T-helper 17 cell (primary cell): Measurements from ENCODE around the gene TBC1D2B. TPM values are rescaled to one million over a fixed set of nuclear protein-coding genes. Genes with fewer than 3 reads are reported as not detected.

Experiments used
- ATAC-seq: fragments of 150-1000 bp; cut with Tn5 transposase; 2 replicates; pipeline ENCODE4 v1.10.0; 2021; ENCODE audit warnings: mild to moderate bottlenecking, moderate library complexity
- DNase-seq, 3 donors: peaks; one replicate each; pipeline versions ENCODE4 v3.0.0 to v3.0.0-alpha.2; 2020 to 2021
- H3K9me3 ChIP-seq: one replicate; pipeline ENCODE4 v1.7.0; 2013; ENCODE audit warnings: low read length, mild to moderate bottlenecking; ENCODE audit not compliant: control insufficient read depth, poor library complexity, severe bottlenecking
- H3K27ac Mint-ChIP-seq: one replicate; pipeline ENCODE4 v1.8.0; 2022; ENCODE audit warnings: mild to moderate bottlenecking, moderate library complexity, mixed read lengths
- H3K27me3 Mint-ChIP-seq: one replicate; pipeline ENCODE4 v1.8.0; 2022; ENCODE audit warnings: mixed read lengths
- H3K36me3 Mint-ChIP-seq: one replicate; pipeline ENCODE4 v1.8.0; 2022; ENCODE audit warnings: low read depth, mixed read lengths
- H3K4me1 Mint-ChIP-seq: one replicate; pipeline ENCODE4 v1.8.0; 2022; ENCODE audit warnings: mild to moderate bottlenecking, mixed read lengths
- H3K4me3 Mint-ChIP-seq: one replicate; pipeline ENCODE4 v1.8.0; 2022; ENCODE audit warnings: mild to moderate bottlenecking, moderate library complexity, mixed read lengths
- total RNA-seq, 4 donors: library from RNA in 2 of 4; stranded (reverse) in 2 of 4; gene quantifications; one replicate each; pipeline ENCODE4 v1.2.3 and lab custom pipeline; 2022 to 2026

TBC1D2B gene
- total RNA-seq, 2 donors from 2014 or later: 91.0 to 130 TPM

DNA sequence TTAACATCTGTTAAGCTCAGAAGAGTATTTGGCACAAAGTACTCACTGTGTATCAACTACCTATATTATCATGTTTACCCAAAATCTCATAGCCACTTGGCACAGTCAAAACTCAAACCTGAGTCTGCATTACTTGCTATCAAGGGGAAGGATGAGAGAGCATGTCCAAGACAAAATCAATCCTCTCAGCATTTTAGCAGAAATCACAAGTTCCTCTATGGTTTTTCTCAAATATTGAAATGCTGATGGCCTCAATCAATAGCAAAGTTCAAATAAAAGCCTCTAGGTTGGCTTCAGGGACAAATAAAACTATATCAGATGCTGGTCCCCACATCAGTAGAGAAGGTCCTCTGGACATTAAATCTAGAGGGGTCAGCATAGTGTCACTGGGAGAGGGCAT is 14.3 kb downstream of the TBC1D2B start:
- H3K4me1 Mint-ChIP-seq: peaks cover 41% of the 10 kb centered on the region
- H3K27me3 Mint-ChIP-seq: no peaks in the 10 kb centered on the region
- no peaks in the 10 kb centered on the region for H3K9me3 ChIP-seq
- no peaks in the 10 kb centered on the region for H3K36me3 Mint-ChIP-seq
- H3K4me3 Mint-ChIP-seq: no peak overlapping the region
- DNase-seq (no peak), ATAC-seq (no peak)
- no peak overlapping the region for H3K27ac Mint-ChIP-seq

DNA sequence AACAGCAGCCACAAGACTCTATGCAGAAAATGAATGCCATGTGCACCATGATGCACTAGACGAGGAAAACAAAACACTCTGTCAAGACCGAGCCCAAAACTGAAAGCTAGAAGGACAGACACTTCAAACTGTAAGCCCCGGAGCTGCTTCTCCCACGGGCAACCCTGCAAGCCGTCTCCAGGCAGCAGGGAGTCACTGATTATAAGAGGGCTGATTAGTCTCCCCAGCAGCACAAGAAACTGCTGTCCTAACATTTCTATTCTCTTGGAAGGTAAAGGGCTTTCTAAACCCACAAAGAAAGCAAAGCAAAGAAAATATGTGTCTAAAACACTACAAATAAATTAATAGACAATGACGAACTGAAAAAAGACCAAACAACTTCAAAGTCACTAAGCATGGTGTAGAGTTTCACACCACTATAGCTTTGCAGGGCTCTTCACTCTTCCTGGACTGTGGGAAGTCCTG is 15.5 kb downstream of the TBC1D2B start:
- Mint-ChIP-seq H3K36me3 (no peaks in the 10 kb centered on the region), H3K27me3 (no peaks in the 10 kb centered on the region), H3K4me3 (no peak overlapping the region), H3K27ac (no peak overlapping the region), H3K4me1 (peaks cover 34% of the 10 kb centered on the region)
- DNase-seq (no peak), ATAC-seq (peak; percentile 67)
- H3K9me3 ChIP-seq: no peaks in the 10 kb centered on the region

DNA sequence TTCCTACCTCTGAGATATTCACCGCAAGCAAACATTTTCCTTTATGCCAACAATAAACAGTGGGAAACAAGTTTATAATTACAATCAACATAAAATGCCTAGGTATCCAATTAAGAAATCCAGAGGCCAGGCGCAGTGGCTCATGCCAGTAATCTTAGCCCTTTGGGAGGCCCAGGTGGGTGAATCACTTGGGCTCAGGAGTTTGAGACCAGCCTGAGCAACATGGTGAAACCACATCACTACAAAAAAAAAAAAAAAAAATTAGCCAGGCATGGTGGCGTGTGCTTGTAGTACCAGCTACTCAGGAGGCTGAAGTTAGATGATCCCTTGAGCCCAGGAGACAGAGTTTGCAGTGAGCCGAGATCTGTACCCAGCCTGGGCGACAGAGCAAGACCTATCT is 17.3 kb downstream of the TBC1D2B start:
- Mint-ChIP-seq H3K27ac (no peak overlapping the region), H3K27me3 (no peaks in the 10 kb centered on the region), H3K4me1 (peaks cover 51% of the 10 kb centered on the region), H3K4me3 (peak overlapping the region; percentile 50), H3K36me3 (no peaks in the 10 kb centered on the region)
- DNase-seq (no peak), ATAC-seq (no peak)
- no peaks in the 10 kb centered on the region for H3K9me3 ChIP-seq

DNA sequence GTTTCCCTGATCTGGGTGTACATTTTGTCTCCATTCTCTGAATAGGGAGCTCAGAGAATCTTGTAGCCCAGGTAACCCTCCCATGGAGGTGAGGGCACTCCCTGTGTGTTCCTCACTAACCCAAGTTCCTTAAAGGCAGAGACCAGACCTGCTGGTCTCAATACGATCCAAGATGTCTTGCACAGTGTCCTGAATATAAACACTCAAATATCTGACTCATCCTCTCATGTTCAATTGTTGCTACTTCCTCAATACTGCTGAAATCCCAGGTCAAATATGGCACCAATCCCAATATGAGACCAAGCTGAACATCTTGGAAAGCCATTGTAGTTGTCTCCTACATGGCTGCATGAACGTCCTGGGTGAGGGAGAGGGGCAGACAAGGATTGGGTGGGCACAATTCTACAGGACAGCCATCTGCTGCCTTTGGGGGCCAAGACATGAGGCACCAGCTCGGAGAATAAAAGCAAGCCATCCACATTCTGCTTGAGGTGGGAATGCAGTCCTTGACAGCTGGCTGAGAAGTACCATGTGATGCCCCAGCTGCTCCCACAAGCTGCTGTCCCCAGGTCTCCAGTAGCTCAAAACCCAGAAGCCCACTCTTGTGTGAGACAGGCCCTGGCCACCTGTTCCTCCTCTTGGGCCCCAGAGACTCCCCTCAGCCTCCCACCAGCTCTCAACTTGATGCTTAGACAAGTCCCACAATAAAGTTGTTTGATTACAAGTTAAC is 18.2 kb downstream of the TBC1D2B start:
- Mint-ChIP-seq H3K4me1 (peaks cover 55% of the 10 kb centered on the region), H3K36me3 (no peaks in the 10 kb centered on the region), H3K4me3 (peak overlapping the region; percentile 43), H3K27ac (no peak overlapping the region), H3K27me3 (no peaks in the 10 kb centered on the region)
- no peak for ATAC-seq
- H3K9me3 ChIP-seq: no peaks in the 10 kb centered on the region
- no peak for DNase-seq

DNA sequence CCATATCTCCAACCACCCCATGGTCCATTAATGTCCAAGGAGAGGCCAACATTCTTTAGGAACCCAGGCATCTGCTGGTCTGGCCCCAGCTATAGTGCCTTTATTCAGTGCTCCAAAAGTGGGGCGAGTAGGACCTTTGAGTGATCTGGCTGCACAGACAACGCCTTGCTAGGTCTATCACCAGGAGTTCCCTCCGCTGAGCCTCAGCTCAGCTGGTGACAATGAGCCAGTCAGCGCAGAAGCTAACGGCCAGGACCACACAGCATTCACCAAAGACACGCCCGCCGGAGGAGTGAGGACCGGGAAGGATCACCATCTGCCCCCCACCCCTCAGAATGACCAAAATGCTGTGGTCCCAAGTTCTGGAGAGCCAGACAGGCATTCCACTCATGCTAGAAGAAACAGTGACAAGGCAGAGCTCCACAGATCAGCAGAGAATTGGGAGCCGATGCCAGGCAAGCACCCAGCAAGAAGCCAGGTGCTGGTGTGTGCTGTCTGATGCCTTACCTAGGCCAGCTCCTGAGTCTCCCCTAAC is 19.0 kb downstream of the TBC1D2B start:
- H3K4me3 Mint-ChIP-seq: peak overlapping the region; percentile 43
- peaks cover 59% of the 10 kb centered on the region for H3K4me1 Mint-ChIP-seq
- no peak overlapping the region for H3K27ac Mint-ChIP-seq
- H3K36me3 Mint-ChIP-seq: no peaks in the 10 kb centered on the region
- H3K9me3 ChIP-seq: no peaks in the 10 kb centered on the region
- H3K27me3 Mint-ChIP-seq: no peaks in the 10 kb centered on the region
- DNase-seq: no peak
- ATAC-seq: no peak

DNA sequence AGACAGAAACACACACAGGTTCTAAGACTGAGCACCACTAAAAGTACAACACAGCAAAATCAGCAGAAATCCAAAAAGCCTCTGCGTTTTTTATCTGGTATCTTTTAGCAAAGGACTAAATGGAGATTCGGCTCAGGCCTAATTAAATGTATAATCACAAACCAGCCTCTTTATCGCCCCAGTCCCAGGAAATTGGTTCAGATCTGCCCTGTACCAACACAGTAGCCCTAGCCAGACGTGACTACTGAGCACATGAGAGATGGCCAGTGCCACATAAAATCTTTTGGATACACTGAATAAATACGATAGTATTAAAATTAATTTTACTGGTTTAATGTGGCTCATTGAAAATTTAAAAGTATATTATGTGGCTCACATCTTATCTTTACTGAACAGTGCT is 19.7 kb downstream of the TBC1D2B start:
- DNase-seq: no peak

DNA sequence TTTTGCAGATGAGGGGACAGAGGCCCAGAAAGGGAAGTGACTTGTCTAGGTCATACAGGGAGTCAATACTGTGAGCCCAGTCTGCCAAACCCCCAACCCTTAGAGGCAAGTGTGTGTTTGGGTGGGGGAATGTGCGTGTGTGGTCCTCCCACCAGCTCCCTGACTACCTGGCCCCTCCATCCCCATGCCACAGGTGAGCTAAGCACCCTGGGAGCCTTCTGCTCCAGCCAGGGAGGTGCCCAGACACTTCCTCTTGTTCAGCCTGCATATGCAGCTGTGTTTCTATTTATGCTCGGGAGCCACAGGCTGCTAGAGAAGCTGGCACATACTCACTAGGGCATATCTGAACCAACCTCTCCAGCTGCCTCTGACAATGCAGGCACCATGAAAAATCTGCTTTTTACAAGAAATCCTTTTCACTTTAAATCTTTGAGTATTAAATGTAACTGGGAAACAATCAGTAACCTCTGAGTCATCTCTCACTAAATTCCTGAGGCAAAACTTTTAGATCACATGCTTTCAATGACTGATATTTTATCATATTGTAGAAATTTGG is 20.7 kb downstream of the TBC1D2B start:
- ATAC-seq (peak; percentile 59), DNase-seq (peak in 1 of 3 donors; percentile 7)
- no peak overlapping the region for H3K27ac Mint-ChIP-seq
- H3K4me3 Mint-ChIP-seq: peak overlapping the region; percentile 93
- peaks cover 7% of the 10 kb centered on the region for H3K36me3 Mint-ChIP-seq
- peaks cover 64% of the 10 kb centered on the region for H3K4me1 Mint-ChIP-seq
- H3K27me3 Mint-ChIP-seq: no peaks in the 10 kb centered on the region
- no peaks in the 10 kb centered on the region for H3K9me3 ChIP-seq

More for the DNA sequence above, 19.7 kb downstream of the TBC1D2B start:
- no peak for ATAC-seq
- H3K27ac Mint-ChIP-seq: no peak overlapping the region
- peaks cover 4% of the 10 kb centered on the region for H3K36me3 Mint-ChIP-seq
- no peaks in the 10 kb centered on the region for H3K27me3 Mint-ChIP-seq
- H3K9me3 ChIP-seq: no peaks in the 10 kb centered on the region
- no peak overlapping the region for H3K4me3 Mint-ChIP-seq
- H3K4me1 Mint-ChIP-seq: peaks cover 59% of the 10 kb centered on the region

DNA sequence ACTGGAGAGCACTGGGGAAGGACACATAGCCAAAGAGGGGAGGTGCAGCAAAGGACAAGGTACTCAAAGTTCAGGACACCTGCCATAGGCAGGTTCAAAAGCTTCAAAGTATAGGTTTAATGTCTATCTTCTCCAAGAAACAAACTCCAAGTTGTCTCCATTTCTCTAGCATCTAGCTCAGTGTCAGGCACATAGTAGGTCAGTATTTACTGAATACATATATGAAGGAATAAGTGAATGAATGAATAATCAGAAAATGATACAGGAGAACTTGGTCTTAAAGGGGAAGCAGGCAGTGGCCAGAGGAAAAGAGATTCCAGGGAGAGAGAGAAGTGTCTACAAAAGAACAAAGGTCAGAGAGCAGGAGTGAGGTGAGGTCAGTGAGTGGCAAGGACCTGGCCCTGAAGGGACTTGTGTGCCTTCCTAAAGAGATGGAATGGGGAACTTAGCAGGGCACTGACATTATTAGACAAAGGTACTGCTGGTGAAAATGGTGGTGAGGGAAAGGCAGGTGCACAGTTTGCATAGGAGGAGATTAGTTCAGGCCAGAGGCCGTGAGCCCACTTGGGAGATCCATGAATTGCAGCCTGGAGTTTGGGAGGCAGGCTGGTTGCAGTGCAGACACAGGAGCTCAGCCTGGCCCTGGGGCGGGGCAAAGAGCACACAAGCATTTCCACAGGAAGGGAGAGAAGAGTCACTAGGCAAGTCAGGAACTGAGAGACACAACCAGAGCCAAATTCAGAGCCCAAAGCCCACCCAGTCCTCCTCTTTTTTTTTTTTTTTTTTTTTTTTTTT is 21.4 kb downstream of the TBC1D2B start:
- Mint-ChIP-seq H3K36me3 (peaks cover 7% of the 10 kb centered on the region), H3K27me3 (no peaks in the 10 kb centered on the region)
- ATAC-seq: peak; percentile 41

DNA sequence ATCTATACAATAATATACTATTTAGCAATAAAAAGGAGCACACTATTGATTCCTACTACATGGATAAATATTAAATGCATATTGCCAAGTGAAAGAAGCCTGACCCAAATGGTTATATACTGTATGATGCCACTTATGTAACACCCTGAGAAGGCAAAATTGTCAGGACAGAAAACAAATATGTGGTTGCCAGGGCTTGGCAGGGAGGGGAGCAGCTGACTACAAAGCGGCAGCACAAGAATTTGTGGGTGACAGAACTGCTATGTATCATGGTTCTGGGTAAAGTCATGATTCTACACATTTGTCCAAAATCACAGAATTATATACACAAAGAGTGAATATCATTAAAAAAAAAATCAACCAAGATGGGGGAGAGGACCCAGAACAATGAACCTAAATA is 22.5 kb downstream of the TBC1D2B start:
- peaks cover 76% of the 10 kb centered on the region for H3K4me1 Mint-ChIP-seq
- H3K36me3 Mint-ChIP-seq: peaks cover 7% of the 10 kb centered on the region
- H3K9me3 ChIP-seq: no peaks in the 10 kb centered on the region
- H3K27me3 Mint-ChIP-seq: no peaks in the 10 kb centered on the region
- no peak overlapping the region for H3K27ac Mint-ChIP-seq
- peak overlapping the region; percentile 93 for H3K4me3 Mint-ChIP-seq
- DNase-seq (peak in 1 of 3 donors; percentile 28), ATAC-seq (peak; percentile 55)

More for the DNA sequence above, 21.4 kb downstream of the TBC1D2B start:
- Mint-ChIP-seq H3K4me3 (peak overlapping the region; percentile 93), H3K4me1 (peaks cover 69% of the 10 kb centered on the region), H3K27ac (no peak overlapping the region)
- no peak for DNase-seq
- H3K9me3 ChIP-seq: no peaks in the 10 kb centered on the region

DNA sequence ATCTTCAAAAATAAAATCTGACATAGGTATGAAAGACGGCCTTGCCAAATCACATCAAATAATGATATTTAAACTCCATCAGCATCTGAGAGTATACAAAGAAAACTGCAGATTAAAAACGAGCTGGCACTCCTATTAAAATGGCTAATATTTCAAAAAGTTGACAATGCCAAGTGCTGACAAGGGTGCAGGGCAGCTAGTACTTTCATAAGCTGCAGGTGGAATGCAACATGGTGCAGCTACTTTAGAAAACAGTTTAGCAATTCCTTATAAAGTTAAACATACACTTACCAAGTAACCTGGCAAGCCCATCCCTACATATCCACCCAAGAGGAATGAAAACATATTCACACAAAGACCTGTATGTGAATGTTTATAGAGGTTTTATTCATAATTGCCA is 23.0 kb downstream of the TBC1D2B start:
- no peaks in the 10 kb centered on the region for H3K27me3 Mint-ChIP-seq
- peaks cover 76% of the 10 kb centered on the region for H3K4me1 Mint-ChIP-seq
- DNase-seq (no peak), ATAC-seq (no peak)
- H3K27ac Mint-ChIP-seq: no peak overlapping the region
- H3K4me3 Mint-ChIP-seq: no peak overlapping the region
- peaks cover 7% of the 10 kb centered on the region for H3K36me3 Mint-ChIP-seq
- no peaks in the 10 kb centered on the region for H3K9me3 ChIP-seq

DNA sequence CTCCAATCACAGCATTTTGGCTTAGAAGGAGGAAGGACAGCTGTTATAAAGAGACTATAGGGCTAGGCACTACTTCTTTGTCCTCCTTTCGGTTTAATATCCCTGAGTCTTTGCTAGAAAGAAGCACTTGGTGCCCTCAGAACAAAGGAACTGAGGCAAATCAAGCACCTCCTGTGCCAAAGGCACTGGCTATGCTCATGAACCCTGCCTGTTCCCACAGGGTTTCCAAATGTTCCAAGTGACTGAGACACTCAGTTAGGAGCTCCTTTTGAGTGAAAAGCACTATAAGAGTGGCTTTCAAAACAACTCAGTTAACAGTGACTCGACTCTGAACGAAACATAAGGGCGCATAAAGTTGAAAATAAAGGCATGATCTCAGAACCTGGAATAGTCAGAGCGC is 25.0 kb downstream of the TBC1D2B start:
- Mint-ChIP-seq H3K4me3 (peak overlapping the region; percentile 73), H3K27ac (no peak overlapping the region), H3K36me3 (peaks cover 7% of the 10 kb centered on the region), H3K27me3 (no peaks in the 10 kb centered on the region), H3K4me1 (peaks cover 85% of the 10 kb centered on the region)
- no peak for ATAC-seq
- no peaks in the 10 kb centered on the region for H3K9me3 ChIP-seq
- DNase-seq: no peak

DNA sequence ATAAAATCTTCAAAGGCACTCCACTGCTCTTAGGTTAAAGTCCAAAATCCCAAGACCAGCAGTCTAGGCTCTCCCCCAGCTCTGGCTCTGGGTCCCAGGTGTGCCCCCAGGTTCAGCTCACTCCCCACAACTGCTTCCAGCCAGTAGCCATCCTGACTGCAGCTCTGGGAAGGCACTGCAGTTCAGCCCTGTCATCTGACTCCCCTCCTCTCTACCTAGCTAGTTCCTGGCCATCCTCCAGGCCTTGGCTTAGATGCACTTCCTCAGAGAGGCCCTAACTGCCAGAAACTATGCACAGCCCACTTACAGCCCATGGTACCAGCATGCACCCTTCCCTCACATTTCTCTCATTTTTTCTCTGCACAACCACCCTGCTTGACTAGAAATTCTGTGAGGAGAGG is 25.5 kb downstream of the TBC1D2B start:
- ATAC-seq (no peak), DNase-seq (no peak)
- Mint-ChIP-seq H3K36me3 (peaks cover 7% of the 10 kb centered on the region), H3K4me3 (peak overlapping the region; percentile 73), H3K4me1 (peaks cover 89% of the 10 kb centered on the region), H3K27me3 (no peaks in the 10 kb centered on the region), H3K27ac (no peak overlapping the region)
- no peaks in the 10 kb centered on the region for H3K9me3 ChIP-seq

DNA sequence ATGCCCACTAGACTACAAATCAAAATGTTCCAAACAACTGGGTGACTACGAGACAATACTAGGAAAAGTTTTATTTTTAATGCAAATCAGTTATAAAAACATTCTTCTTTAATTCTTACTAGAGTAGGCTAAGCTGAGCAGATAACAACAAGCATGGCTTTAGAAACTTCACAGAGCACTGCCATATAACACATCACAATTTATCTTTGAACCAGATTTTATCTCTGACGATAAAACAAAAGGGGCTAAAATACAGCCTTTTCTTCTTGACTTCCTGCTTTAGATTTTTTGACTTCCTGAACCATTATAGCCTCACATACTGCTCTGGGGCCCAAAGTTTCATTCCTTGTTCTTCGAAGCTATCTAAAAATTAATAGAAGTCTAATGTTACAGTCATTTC is 25.9 kb downstream of the TBC1D2B start:
- H3K27me3 Mint-ChIP-seq: no peaks in the 10 kb centered on the region
- H3K4me3 Mint-ChIP-seq: peak overlapping the region; percentile 73
- DNase-seq (no peak), ATAC-seq (peak; percentile 10)
- no peaks in the 10 kb centered on the region for H3K9me3 ChIP-seq
- peaks cover 7% of the 10 kb centered on the region for H3K36me3 Mint-ChIP-seq
- H3K27ac Mint-ChIP-seq: no peak overlapping the region
- H3K4me1 Mint-ChIP-seq: peaks cover 89% of the 10 kb centered on the region
